GM23338 (cell line): Measurements from ENCODE around the gene NUP214. TPM values are rescaled to one million over a fixed set of nuclear protein-coding genes. Genes with fewer than 3 reads are reported as not detected.

ENCODE experiments used
- ATAC-seq: fragments of 200-7000 bp; cut with Tn5 transposase; 3 replicates; pipeline ENCODE4 v1.9.1; 2020
- DNase-seq: peaks from one replicate; pipeline ENCODE4 v3.0.0-alpha.2; 2015; ENCODE audit warnings: low spot score
- H2AFZ ChIP-seq: fragments of 200-600 bp; sonication (generic); 2 replicates; pipeline ENCODE4 v1.8.0; 2016; ENCODE audit warnings: antibody characterized with exemption, mild to moderate bottlenecking, moderate library complexity
- H3F3A ChIP-seq: fragments of 200-600 bp; sonication (generic); replicated peaks from 2 replicates; pipeline ENCODE4 v1.8.0; 2017; ENCODE audit warnings: antibody characterized with exemption, mixed run types, low read depth
- H3K27ac ChIP-seq: fragments of 200-600 bp; sonication (generic); 2 replicates; pipeline ENCODE4 v1.6.1; 2016; ENCODE audit warnings: low read depth
- H3K27me3 ChIP-seq: fragments of 200-600 bp; sonication (generic); 2 replicates; pipeline ENCODE4 v1.8.0; 2016; ENCODE audit warnings: mild to moderate bottlenecking, mixed run types, moderate library complexity; ENCODE audit not compliant: insufficient read depth
- H3K36me3 ChIP-seq: fragments of 200-600 bp; sonication (generic); 2 replicates; pipeline ENCODE4 v1.8.0; 2016; ENCODE audit warnings: mild to moderate bottlenecking; ENCODE audit not compliant: insufficient read depth
- H3K4me1 ChIP-seq: fragments of 200-600 bp; sonication (generic); 2 replicates; pipeline ENCODE4 v1.8.0; 2016; ENCODE audit warnings: mild to moderate bottlenecking, moderate library complexity; ENCODE audit not compliant: insufficient read depth
- H3K4me2 ChIP-seq: fragments of 200-600 bp; sonication (generic); 2 replicates; pipeline ENCODE4 v1.7.1; 2017; ENCODE audit warnings: mixed run types
- H3K4me3 ChIP-seq: fragments of 200-600 bp; sonication (generic); 2 replicates; pipeline ENCODE4 v1.6.1; 2016; ENCODE audit warnings: mixed run types
- H3K79me2 ChIP-seq: fragments of 200-600 bp; sonication (generic); replicated peaks from 2 replicates; pipeline ENCODE4 v1.8.0; 2017; ENCODE audit warnings: mild to moderate bottlenecking; ENCODE audit not compliant: insufficient read depth
- H3K9me2 ChIP-seq: fragments of 200-600 bp; sonication (generic); 2 replicates; pipeline ENCODE4 v1.8.0; 2017; ENCODE audit not compliant: insufficient read depth
- H4K20me1 ChIP-seq: fragments of 200-600 bp; sonication (generic); replicated peaks from 2 replicates; pipeline ENCODE4 v1.8.0; 2017; ENCODE audit warnings: mild to moderate bottlenecking; ENCODE audit not compliant: insufficient read depth
- H3K27ac Mint-ChIP-seq: 2 replicates; pipeline ENCODE4 v1.8.0; 2020; ENCODE audit warnings: inconsistent platforms, mild to moderate bottlenecking, moderate library complexity, mixed read lengths
- H3K27me3 Mint-ChIP-seq: 3 replicates; pipeline ENCODE4 v1.8.0; 2022; ENCODE audit warnings: low read depth, mild to moderate bottlenecking, moderate library complexity, mixed read lengths, inconsistent platforms; ENCODE audit not compliant: insufficient read depth, poor library complexity
- H3K36me3 Mint-ChIP-seq: 3 replicates; pipeline ENCODE4 v1.8.0; 2021; ENCODE audit warnings: low read depth, mild to moderate bottlenecking, inconsistent platforms, moderate library complexity, mixed read lengths
- H3K4me1 Mint-ChIP-seq: 3 replicates; pipeline ENCODE4 v1.8.0; 2020; ENCODE audit warnings: mild to moderate bottlenecking, inconsistent platforms, mixed read lengths
- H3K4me3 Mint-ChIP-seq: 3 replicates; pipeline ENCODE4 v1.8.0; 2021; ENCODE audit warnings: moderate library complexity, mild to moderate bottlenecking, inconsistent platforms, mixed read lengths
- H3K9me3 Mint-ChIP-seq: 3 replicates; pipeline ENCODE4 v1.8.0; 2020; ENCODE audit warnings: moderate library complexity, mild to moderate bottlenecking, inconsistent platforms, mixed read lengths
- CREB1 ChIP-seq: fragments of 250-450 bp; sonication (Bioruptor Pico); IDR thresholded peaks from 2 replicates; pipeline ENCODE4 v1.5.0; 2020; ENCODE audit warnings: low read depth, mild to moderate bottlenecking, moderate library complexity
- EZH2phosphoT487 ChIP-seq: fragments of 200-600 bp; sonication (generic); IDR thresholded peaks from one replicate; pipeline ENCODE4 v1.8.1; 2018; ENCODE audit warnings: antibody characterized with exemption; ENCODE audit not compliant: unreplicated experiment
- JUNB ChIP-seq: IDR thresholded peaks from one replicate; pipeline ENCODE4 v1.6.1; 2016; ENCODE audit warnings: antibody characterized with exemption; ENCODE audit not compliant: unreplicated experiment
- NANOG ChIP-seq: IDR thresholded peaks from 2 replicates; pipeline ENCODE4 v1.6.1; 2016; ENCODE audit warnings: antibody characterized with exemption, borderline replicate concordance
- POLR2AphosphoS5 ChIP-seq: IDR thresholded peaks from 2 replicates; pipeline ENCODE4 v1.6.1; 2016; ENCODE audit warnings: antibody characterized with exemption, low read depth
- STAT1 ChIP-seq: IDR thresholded peaks from one replicate; pipeline ENCODE4 v1.6.1; 2016; ENCODE audit warnings: antibody characterized with exemption; ENCODE audit not compliant: unreplicated experiment
- ZNF114 ChIP-seq: fragments of 250-450 bp; sonication (Bioruptor Pico); IDR thresholded peaks from 2 replicates; pipeline ENCODE4 v1.5.0; 2020; ENCODE audit warnings: mild to moderate bottlenecking, moderate library complexity
- ZNF331 ChIP-seq: fragments of 250-450 bp; sonication (Bioruptor Pico); IDR thresholded peaks from 2 replicates; pipeline ENCODE4 v1.5.0; 2020; ENCODE audit warnings: low read depth, mild to moderate bottlenecking, moderate library complexity
- polyA plus RNA-seq: library from polyadenylated mRNA; unstranded; fragments of >200 nt; fragmentation: Nextera tagmentation; extraction: Ambion mirVana; gene quantifications from 2 replicates; pipeline ENCODE4 v1.2.1, GENCODE V29; 2016
- total RNA-seq: library from RNA; depleted of rRNA; stranded (reverse); fragments of >200 nt; shearing (Covaris generic); gene quantifications from 2 replicates; pipeline ENCODE4 v1.2.3, GENCODE V29; 2014
- TF ChIP-seq, protein P1 (sequence below): IDR thresholded peaks from one replicate; pipeline ENCODE4 v1.6.1; 2018; ENCODE audit warnings: antibody characterized with exemption; ENCODE audit not compliant: unreplicated experiment
- TF ChIP-seq, protein P2 (sequence below): IDR thresholded peaks from 2 replicates; pipeline ENCODE4 v1.6.1; 2016; ENCODE audit warnings: antibody characterized with exemption
- TF ChIP-seq, protein P3 (sequence below), 2 experiments: fragments of 200-600 bp in 1 of 2; sonication (generic) in 1 of 2; conservative IDR thresholded peaks; 2 replicates each; pipeline versions ENCODE4 v1.5.1 to v1.6.1; 2016 to 2017; ENCODE audit warnings: antibody characterized with exemption in 2 of 2, low read depth in 2 of 2, mild to moderate bottlenecking in 2 of 2, moderate library complexity in 1 of 2

NUP214 gene
- total and polyA plus RNA-seq, 2 experiments from 2014 or later, result 36.0 to 57.0 TPM

DNA sequence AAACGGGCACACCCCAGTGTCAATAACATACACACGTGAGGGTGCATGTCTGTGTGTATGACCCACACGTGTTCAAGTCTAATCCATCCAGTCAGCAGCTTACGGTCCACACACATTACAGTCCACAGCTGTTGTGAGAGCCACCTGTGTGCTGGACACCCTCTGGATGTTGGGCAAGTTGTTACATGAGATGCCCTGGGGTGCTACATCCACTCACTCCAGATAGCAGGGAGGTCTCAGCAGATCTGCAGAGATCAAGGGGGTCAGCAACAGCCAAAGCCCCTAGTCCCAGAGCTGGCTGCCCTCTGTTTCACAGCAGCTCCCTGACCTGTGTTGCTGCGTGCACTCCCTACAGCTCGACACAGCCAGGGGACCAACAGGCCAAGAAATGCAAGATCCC is 33.4 kb upstream of the NUP214 start:
- Histone ChIP-seq H3F3A (peaks cover 8% of the 10 kb centered on the region; the same call in 1 of the 2 replicates), H3K9me2 (no peaks in the 10 kb centered on the region), H3K4me2 (no peak overlapping the region), H3K36me3 (no peaks in the 10 kb centered on the region), H3K4me1 (peaks cover 6% of the 10 kb centered on the region; the same call in 1 of the 2 replicates), H2AFZ (no peak overlapping the region), H3K27ac (no peak overlapping the region), H3K27me3 (no peaks in the 10 kb centered on the region), H4K20me1 (no peaks in the 10 kb centered on the region; the same call in 1 of the 2 replicates), H3K79me2 (peaks cover under 1% of the 10 kb centered on the region; the same call in 1 of the 2 replicates), H3K4me3 (no peak overlapping the region)
- DNase-seq, result no peak
- ATAC-seq, result no peak
- Mint-ChIP-seq H3K27ac (no peak overlapping the region), H3K4me3 (no peak overlapping the region), H3K36me3 (no peaks in the 10 kb centered on the region; the same call in 2 of the 3 replicates), H3K9me3 (no peaks in the 10 kb centered on the region), H3K27me3 (peaks cover 6% of the 10 kb centered on the region), H3K4me1 (peaks cover 9% of the 10 kb centered on the region)
- TF ChIP-seq NANOG, result no peak
- no peak for TF ChIP-seq JUNB
- TF ChIP-seq EZH2phosphoT487, result no peak
- TF ChIP-seq, protein P1, sequence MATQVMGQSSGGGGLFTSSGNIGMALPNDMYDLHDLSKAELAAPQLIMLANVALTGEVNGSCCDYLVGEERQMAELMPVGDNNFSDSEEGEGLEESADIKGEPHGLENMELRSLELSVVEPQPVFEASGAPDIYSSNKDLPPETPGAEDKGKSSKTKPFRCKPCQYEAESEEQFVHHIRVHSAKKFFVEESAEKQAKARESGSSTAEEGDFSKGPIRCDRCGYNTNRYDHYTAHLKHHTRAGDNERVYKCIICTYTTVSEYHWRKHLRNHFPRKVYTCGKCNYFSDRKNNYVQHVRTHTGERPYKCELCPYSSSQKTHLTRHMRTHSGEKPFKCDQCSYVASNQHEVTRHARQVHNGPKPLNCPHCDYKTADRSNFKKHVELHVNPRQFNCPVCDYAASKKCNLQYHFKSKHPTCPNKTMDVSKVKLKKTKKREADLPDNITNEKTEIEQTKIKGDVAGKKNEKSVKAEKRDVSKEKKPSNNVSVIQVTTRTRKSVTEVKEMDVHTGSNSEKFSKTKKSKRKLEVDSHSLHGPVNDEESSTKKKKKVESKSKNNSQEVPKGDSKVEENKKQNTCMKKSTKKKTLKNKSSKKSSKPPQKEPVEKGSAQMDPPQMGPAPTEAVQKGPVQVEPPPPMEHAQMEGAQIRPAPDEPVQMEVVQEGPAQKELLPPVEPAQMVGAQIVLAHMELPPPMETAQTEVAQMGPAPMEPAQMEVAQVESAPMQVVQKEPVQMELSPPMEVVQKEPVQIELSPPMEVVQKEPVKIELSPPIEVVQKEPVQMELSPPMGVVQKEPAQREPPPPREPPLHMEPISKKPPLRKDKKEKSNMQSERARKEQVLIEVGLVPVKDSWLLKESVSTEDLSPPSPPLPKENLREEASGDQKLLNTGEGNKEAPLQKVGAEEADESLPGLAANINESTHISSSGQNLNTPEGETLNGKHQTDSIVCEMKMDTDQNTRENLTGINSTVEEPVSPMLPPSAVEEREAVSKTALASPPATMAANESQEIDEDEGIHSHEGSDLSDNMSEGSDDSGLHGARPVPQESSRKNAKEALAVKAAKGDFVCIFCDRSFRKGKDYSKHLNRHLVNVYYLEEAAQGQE, result no peak

DNA sequence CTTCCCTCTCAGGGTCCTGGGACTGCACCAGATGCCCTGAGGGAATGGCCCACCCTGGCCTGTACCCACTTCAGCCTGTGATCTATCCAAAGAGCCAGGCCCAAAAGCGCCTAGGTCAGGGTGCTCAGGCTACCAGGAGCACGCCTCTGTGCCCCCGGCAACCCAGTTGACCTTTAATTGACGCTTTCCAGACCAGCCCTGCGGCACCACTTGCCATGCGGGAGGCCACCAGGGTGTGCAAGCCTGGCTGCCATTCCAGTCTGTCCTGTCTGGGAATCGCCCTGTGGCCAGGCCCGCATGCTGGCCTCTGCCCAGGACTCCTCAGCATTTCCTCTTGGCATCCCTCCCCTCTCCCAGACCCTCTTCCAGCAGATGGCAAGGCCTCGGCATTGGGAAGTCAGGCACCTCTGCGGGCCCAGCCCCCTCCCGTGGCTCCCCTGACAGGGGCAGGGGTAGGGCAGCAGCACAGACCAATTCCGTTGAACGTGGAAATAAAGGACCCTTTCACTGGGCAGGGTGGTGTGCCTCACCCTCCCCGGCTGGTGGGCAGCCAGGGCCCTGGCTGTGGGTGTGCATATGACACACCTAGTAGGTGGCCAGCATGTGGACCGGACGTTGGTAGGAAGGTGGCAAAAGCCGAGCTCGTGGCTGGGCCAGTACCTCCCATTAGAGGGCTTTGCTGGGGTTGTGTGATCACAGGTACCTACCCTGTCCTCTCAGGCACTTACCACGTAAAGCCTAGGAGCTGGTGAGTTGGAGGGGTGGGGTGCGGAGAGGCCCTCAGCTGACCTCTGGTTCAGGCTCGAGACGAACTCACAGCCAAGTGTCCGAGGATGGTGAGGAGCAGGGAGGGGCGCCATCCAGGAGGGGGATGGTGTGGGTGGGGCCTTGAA is 32.6 kb upstream of the NUP214 start:
- no peak overlapping the region for H3K4me2 ChIP-seq
- DNase-seq, result no peak
- TF ChIP-seq POLR2AphosphoS5, result no peak
- TF ChIP-seq, protein P1, result no peak
- TF ChIP-seq ZNF331, result no peak
- no peak for TF ChIP-seq JUNB
- TF ChIP-seq, protein P2, sequence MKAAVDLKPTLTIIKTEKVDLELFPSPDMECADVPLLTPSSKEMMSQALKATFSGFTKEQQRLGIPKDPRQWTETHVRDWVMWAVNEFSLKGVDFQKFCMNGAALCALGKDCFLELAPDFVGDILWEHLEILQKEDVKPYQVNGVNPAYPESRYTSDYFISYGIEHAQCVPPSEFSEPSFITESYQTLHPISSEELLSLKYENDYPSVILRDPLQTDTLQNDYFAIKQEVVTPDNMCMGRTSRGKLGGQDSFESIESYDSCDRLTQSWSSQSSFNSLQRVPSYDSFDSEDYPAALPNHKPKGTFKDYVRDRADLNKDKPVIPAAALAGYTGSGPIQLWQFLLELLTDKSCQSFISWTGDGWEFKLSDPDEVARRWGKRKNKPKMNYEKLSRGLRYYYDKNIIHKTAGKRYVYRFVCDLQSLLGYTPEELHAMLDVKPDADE, result no peak
- TF ChIP-seq, protein P3, sequence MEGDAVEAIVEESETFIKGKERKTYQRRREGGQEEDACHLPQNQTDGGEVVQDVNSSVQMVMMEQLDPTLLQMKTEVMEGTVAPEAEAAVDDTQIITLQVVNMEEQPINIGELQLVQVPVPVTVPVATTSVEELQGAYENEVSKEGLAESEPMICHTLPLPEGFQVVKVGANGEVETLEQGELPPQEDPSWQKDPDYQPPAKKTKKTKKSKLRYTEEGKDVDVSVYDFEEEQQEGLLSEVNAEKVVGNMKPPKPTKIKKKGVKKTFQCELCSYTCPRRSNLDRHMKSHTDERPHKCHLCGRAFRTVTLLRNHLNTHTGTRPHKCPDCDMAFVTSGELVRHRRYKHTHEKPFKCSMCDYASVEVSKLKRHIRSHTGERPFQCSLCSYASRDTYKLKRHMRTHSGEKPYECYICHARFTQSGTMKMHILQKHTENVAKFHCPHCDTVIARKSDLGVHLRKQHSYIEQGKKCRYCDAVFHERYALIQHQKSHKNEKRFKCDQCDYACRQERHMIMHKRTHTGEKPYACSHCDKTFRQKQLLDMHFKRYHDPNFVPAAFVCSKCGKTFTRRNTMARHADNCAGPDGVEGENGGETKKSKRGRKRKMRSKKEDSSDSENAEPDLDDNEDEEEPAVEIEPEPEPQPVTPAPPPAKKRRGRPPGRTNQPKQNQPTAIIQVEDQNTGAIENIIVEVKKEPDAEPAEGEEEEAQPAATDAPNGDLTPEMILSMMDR (conservative IDR thresholded peaks at IDR 0.05; ENCODE audit: low read depth in 2 of 2), result no peak
- TF ChIP-seq STAT1, result no peak
- TF ChIP-seq ZNF114 (CRISPR knock-in tag), result no peak
- no peak for TF ChIP-seq CREB1 (CRISPR knock-in tag)
- TF ChIP-seq NANOG, result no peak
- peaks cover 5% of the 10 kb centered on the region; the same call in 1 of the 3 replicates for H3K36me3 Mint-ChIP-seq
- H3K9me3 Mint-ChIP-seq, result no peaks in the 10 kb centered on the region
- peaks cover 16% of the 10 kb centered on the region for H3K4me1 Mint-ChIP-seq
- H4K20me1 ChIP-seq, result no peaks in the 10 kb centered on the region; the same call in 1 of the 2 replicates
- no peaks in the 10 kb centered on the region for H3K36me3 ChIP-seq
- H3K4me1 ChIP-seq, result peaks cover 14% of the 10 kb centered on the region
- no peak for ATAC-seq
- H3K27ac Mint-ChIP-seq, result no peak overlapping the region
- no peaks in the 10 kb centered on the region for H3K27me3 ChIP-seq
- H3K9me2 ChIP-seq, result no peaks in the 10 kb centered on the region
- H3K4me3 Mint-ChIP-seq, result no peak overlapping the region
- H3F3A ChIP-seq, result peaks cover 11% of the 10 kb centered on the region; the same call in 1 of the 2 replicates
- H3K27ac ChIP-seq, result no peak overlapping the region
- no peak overlapping the region for H2AFZ ChIP-seq
- H3K27me3 Mint-ChIP-seq, result peaks cover 6% of the 10 kb centered on the region
- peaks cover 8% of the 10 kb centered on the region for H3K79me2 ChIP-seq
- no peak overlapping the region for H3K4me3 ChIP-seq
